Measurements from ENCODE around the gene CDC26.

DNA sequence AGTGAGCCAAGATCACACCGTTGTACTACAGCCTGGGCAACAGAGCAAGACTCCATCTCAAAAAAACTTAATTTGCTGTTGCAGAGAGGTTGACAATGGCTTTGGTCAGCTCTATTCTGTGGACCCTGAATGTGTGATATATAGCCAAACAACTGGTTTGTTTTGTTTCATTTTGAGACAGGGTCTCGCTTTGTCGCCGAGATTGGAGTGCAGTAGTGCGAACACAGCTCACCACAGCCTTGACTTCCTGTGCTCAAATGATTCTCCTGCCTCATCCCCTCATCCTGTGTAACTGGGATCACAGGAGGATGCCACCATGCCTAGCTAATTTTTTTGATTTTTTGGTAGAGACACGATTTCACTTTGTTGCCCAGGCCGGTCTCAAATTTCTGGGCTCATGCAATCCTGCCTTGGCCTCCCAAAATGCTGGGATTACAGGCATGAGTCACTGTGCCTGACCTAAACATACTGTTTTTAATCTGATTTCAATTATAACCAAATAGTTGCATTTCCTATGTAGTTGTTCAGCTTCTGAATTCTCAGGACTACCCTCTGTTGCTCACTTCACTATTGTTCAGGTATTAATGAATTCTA is 18.0 kb upstream of the CDC26 start:
- TF ChIP-seq, protein P1, sequence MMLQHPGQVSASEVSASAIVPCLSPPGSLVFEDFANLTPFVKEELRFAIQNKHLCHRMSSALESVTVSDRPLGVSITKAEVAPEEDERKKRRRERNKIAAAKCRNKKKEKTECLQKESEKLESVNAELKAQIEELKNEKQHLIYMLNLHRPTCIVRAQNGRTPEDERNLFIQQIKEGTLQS (CRISPR knock-in tag; conservative IDR thresholded peaks at IDR 0.05): no peak
- TF ChIP-seq CTCF (IDR thresholded peaks at IDR 0.05) (no peak), PRDM15 (CRISPR knock-in tag; IDR thresholded peaks at IDR 0.05) (no peak), FOXJ3 (CRISPR knock-in tag; IDR thresholded peaks at IDR 0.05; ENCODE audit: borderline replicate concordance) (no peak), SP1 (CRISPR knock-in tag; conservative IDR thresholded peaks at IDR 0.05) (no peak), IRF2 (CRISPR knock-in tag; IDR thresholded peaks at IDR 0.05; ENCODE audit: borderline replicate concordance, low read depth) (no peak), ELF4 (CRISPR knock-in tag; IDR thresholded peaks at IDR 0.05; ENCODE audit: low read depth) (no peak), AFF4 (CRISPR knock-in tag; IDR thresholded peaks at IDR 0.05; ENCODE audit: borderline replicate concordance) (no peak), TEAD1 (CRISPR knock-in tag; IDR thresholded peaks at IDR 0.05) (no peak), ZNF263 (CRISPR knock-in tag; IDR thresholded peaks at IDR 0.05; ENCODE audit: low read depth) (no peak), SOX15 (CRISPR knock-in tag; IDR thresholded peaks at IDR 0.05) (no peak), ZBTB21 (CRISPR knock-in tag; IDR thresholded peaks at IDR 0.05; ENCODE audit: borderline replicate concordance) (no peak)
- TF ChIP-seq, protein P2, sequence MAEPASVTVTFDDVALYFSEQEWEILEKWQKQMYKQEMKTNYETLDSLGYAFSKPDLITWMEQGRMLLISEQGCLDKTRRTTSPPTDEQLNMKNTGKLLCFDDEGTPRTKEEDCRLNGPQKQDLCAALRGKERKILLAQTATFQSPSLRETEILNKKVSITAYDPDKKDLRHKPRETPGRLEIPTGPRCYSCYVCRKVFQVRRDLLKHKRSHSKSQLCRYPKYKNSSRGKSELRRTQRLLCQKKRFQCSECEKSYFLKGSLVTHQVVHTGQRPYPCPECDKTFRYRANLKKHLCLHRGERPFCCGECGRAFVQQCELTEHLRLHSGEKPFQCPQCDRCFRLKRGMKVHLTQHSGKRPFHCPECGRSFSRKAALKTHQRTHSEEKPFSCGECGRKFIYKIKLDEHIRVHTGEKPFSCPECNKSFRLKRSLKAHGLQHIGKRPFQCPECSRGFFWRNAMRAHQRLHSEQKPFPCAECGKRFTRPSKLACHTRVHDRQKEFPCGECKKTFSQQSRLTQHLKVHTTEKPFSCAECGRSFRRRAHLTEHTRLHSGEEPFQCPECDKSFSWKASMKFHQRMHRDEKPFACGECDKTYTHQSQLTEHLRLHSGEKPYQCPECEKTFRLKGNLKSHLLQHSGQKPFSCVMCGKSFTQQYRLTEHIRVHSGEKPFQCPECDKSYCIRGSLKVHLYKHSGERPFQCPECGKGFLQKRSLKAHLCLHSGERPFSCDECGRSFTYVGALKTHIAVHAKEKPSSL (CRISPR knock-in tag; conservative IDR thresholded peaks at IDR 0.05): no peak
- TF ChIP-seq, protein P3, sequence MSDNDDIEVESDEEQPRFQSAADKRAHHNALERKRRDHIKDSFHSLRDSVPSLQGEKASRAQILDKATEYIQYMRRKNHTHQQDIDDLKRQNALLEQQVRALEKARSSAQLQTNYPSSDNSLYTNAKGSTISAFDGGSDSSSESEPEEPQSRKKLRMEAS (CRISPR knock-in tag; IDR thresholded peaks at IDR 0.05): no peak
